ENCODE results near the gene C2orf69.

DNA sequence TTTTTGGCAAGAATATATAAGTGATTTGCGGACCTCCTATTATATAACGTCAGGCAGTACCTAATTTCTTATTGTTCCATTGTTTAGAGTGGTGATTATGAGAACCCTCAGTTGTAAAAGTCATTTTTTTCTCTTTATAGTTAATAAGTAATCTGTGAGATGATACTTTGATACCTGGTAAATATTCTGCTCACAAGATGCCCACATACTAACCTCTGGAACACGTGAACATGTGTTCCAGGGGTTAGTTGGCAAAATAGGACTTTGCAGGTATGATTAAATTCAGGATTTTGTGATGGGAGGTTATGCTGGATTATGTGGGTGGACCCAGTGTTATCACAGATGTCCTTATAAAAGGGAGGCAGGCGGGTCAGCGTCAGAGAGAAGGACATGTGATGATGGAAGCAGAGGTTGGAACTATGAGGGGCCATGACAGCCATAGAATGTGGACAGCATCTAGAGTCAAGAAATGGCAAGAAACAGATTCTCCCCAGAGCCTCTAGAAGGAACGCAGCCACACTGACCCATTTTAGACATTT, 61.1 kb downstream of the C2orf69 start:
- TF ChIP-seq CTCF (conservative IDR thresholded peaks at IDR 0.05; ENCODE audit: low read length) = no peak
- TF ChIP-seq EZH2phosphoT487 (IDR thresholded peaks at IDR 0.05; ENCODE audit: borderline replicate concordance, low read depth, low read length) = no peak
